M059J (cell line): ENCODE measurements around the gene ICA1L. TPM values are rescaled to one million over a fixed set of nuclear protein-coding genes. Genes with fewer than 3 reads are reported as not detected.

Experiments
- DNase-seq: peaks from one replicate; pipeline ENCODE4 v3.0.0-alpha.2; 2012; ENCODE audit warnings: low read depth
- total RNA-seq: library from RNA; depleted of rRNA; stranded (reverse); fragments of >200 nt; shearing (Covaris generic); gene quantifications from 2 replicates; pipeline ENCODE4 v1.2.3, GENCODE V29; 2014

Gene ICA1L
- total RNA-seq, 1 experiment from 2014 or later = 0.69 TPM

DNA sequence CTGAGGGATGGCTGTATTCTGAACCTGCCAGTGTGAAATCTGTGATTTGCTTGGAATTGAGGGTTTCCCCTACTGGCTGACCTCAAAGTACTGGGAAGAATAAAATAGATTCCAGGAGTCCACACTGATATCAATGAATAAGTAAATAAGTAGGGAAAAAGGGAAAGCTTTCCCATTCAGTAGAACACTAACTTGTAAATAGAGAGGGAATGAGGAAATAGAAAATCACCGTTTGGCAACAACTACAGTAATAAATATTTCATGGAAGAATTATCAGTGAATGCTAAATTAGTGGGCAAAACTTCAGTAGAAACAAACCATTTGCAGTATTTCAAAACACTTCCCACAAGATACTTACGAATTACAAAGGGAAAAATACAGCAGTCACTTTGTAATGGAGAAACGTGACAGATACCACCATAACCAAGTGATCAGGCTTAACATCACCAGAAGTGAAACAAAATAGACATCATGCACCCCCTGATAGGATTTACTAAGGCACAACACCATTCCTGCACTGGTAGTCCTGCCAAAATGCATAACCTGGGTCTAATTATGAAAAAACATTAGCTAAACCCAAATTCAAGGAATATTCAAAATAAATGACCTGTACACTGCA, 88.5 kb downstream of the ICA1L start:
- no peak for DNase-seq

DNA sequence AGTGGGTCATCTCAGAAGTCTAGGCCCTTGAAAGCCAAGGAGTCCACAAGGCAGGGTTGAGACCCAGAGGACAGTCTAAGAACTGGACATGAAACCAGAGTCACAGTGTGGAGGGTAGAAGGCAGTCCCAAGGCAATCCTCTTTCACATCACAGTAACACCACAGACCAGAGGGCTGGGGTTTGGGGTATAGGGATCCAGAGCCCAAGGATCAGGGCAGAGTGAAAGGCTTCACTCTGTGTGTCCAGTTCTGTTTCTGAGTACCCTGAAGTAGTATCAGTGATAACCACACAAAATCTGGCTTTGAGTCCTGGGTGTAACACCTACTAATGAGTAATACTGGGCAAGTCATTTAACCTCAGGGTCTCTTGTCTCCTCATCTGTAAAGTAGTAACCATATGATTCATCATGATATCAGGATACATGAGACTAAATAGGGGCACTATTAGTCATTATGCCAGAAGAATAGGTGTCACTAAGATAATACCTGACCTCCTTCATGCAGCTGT, 91.0 kb downstream of the ICA1L start:
- DNase-seq = peak; percentile 91

DNA sequence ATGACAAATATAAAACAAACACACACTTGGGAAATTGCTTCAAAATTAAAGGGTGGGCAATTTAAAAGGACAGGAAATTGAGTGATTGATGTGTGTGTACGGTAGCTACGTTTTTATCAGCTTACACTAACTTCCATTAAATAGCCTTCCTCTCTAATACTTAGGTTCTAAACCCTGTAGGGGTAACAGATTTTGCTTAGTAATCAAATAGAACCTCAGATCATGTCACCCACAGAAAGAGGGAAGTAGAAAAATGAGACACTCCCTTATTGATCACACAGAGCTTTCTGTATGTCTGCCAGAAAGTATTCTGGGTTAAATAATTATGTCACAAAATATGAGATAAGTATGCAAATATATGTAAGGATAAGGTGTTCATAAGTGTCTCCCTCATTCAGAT, 93.3 kb downstream of the ICA1L start:
- no peak for DNase-seq

DNA sequence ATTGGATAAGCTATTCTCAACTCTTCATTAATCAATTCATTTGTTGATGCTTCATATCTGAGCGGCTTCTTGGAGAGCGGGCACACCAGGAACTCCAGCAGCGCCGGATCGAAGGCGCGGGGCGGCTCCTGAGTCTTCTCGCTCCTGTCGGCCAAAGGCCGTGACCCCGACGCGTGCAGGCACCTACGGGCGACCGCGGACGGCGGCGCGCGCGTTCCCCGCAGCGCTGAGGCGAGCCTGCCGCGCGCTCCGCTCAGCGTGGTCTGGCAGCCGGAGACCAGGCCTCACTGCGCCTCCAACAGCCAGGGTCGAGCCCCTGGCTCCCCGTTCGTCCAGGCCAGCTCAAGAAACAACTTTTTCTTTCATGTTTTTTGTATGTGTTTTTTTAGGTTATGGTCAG, 97.5 kb downstream of the ICA1L start:
- no peak for DNase-seq

DNA sequence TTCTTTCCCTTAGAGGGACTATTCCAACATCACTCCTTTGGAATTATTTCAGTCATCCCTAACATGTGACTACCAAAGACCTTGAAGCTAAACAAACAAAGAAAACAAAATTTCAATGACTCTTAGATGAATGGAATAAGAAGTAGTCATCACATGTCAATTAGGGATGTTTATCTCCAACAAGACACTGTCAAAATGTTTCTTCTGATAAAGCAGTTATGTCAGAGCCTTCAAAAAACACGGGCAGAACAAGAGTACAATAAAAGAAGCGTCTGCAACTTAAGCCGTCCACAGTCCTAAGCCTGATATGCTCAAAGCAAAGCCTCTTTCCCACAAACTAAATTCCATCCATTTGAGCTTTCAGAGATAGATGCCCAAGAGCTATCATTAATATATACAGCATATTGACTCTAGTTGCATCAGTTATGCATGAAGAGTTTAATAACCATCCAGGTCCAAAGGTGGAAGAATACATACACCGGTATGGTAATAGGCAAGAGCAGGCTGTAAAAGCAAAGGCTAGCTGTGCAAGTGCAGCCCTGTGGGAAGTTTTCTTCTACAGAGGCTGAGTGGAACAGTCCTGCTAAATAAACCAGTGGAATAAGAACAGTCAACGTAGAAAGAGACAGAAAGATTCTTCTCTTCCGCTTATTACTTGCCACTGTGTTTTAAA, 98.1 kb downstream of the ICA1L start:
- DNase-seq = no peak

DNA sequence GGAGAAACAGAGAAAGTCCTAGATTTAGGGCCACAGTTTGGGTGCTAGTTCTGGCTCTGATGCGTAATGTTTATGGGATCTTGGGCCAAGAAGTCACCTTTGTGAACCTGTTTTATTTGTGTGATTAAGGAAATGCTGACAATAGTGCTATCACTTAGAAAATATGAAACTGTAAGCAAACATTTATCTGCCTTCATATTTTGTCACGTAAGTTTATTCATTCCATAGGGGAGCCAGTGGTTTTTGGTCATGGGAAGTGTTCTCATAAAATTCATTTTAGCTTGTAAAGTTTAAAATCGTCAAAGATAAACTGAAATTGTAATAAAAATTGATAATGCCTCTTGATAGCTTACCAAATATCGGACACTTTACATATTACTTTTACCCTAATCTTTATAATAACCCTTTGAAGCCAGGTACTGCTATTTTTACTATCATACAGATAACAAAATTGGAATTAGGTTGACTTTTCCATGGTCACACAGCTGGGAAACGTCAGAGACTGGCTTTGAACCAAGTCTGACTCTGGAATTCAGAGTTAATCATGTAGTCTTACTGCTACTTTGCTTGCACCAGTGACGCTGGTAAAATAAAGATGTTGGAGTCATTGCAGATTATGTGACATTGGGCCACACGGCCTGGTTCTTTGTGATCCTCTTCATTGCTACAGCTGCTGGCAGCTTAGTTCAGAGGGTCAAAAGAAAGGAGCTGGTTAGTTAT, 99.7 kb downstream of the ICA1L start:
- no peak for DNase-seq

DNA sequence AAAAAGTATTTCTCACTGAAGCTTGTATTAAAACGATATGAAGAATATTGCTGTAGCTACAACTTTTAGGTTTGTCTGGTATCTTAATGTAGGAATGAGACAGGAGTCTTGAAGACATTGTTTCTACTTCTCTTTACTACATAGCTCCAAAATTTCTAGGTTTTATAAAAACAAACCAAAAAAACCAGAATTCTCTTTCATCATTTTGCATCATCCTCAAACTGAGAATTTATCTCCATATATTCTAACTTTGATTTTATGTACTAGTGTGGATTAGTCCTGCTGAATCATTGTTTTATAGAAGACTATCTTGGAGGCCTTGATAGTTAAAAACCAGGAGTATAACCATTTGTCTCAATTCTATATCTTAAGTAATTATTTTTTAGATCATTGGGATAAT, 100.2 kb downstream of the ICA1L start:
- DNase-seq = no peak

DNA sequence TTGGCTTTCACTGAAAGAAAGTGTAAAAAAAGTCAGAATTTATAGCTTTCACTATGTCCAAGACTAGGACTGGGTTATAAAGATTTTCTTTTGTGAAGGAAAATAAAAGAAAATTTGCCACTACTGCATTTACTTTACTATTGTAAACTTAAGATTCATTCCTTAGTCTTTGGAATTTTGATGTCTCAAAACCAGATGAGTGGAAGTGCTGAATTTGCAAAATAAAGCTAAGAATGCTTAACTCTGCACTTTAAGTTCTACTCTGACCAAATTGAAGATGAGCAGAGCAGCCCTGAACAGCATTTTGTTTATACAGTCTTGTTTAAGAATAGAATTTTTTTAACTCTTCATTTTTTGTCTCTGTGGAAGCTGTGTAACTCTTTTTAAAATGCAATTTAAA, 102.4 kb downstream of the ICA1L start:
- DNase-seq = no peak

DNA sequence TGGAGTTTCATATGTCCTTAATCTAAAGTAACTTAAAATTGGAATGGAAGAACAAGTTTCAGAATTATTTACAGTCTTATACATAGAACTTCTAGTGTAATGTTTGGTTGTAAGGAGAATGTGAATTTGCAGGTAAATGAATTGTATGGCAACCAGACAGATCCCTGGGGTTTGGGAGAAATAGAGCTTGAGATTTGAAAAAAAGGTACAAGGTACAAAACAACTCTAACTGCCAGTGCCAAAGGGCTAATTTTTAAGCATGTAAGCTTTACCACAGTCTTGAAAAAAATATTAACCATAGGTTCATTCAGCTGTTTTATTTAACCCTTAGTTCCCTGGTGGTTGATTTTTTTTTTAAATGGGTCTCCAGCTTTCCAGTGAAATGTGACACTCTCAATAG, 103.3 kb downstream of the ICA1L start:
- no peak for DNase-seq

DNA sequence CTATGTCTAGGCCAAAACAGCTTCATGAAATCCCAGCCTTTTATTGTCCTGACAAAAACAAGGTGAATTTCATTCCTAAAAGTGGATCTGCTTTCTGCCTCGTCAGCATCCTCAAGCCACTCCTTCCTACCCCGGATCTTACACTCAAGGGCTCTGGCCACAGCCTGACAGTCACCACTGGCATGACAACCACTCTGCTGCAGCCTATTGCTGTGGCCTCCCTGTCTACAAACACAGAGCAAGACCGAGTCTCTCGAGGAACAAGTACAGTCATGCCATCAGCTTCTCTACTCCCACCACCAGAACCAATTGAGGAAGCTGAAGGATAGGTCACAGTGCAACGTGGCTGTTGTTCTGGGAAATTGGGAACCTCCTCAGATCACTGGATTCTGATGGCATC, 106.1 kb downstream of the ICA1L start:
- no peak for DNase-seq

DNA sequence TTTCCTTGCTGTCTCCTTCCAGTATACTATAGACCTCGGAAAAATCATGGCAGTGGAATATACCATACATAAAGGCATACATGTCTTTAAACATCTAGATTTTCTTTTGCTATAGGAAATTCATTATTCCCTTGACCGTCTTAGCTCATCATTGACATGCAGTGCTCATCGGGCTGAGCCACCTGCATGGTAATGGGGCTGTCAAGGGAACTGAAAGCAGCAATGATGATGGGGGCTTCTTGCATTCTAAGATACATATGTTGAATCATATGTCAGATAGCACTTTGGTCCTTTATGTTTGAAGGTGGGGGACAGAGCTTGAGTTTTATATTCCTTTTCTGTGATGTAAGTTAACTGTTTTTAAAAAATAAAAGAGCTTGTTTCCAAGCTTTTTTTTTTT, 106.6 kb downstream of the ICA1L start:
- no peak for DNase-seq

DNA sequence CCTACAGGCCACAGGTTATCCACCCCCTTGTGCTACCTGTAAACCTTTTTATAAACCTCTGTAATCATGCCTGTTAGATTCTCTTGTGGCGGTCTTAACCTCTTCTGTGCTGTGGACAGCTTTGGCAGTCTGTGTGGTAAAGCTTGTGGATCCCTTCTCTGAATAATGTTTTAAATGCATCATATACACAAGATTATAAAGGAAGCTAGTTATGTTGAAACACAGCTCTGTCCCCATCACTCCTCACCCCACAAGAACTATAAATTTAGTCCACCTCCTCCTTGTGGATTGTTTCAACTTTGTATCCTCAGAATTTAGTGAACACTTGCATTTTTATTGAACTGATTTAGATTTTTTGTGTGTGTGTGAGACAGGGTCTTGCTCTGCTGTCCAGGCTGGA, 107.7 kb downstream of the ICA1L start:
- no peak for DNase-seq

DNA sequence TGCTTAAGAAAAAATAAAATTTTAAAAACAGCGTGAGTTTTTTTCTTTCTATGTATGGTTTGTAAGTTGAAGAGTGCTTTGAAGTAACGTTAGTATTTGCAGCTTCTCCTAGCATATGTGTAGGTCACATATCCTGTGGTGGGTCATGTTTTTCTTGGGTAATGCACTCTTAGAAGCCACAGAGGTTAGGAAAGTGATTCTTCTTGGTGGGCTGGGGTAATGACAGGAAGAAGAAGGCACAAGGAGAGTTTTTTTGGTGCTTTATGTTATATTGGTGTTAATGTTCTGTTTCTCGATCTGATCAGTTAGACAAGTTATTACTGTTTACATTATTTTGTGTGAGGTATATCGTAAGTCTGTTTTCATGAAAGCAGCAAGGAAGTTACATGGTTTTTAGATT, 109.0 kb downstream of the ICA1L start:
- DNase-seq = no peak

DNA sequence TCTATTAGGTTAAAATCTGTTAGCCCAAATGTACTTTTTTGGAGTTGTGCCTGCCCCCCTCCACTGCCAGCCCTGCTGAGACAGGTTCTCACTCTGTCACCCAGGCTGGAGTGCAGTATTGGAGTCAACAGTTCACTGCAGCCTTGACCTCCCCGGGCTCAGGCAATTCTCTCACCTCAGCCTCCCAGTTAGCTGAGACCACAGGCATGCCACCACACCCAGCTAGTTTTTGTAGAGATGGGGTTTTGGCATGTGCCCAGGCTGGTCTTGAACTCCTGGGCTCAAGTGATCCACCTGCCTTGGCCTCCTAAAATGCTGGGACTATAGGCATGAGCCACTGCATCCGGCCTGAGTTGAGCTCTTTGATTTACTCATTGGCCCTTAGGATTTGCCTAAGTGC, 110.7 kb downstream of the ICA1L start:
- peak; percentile 8 for DNase-seq

DNA sequence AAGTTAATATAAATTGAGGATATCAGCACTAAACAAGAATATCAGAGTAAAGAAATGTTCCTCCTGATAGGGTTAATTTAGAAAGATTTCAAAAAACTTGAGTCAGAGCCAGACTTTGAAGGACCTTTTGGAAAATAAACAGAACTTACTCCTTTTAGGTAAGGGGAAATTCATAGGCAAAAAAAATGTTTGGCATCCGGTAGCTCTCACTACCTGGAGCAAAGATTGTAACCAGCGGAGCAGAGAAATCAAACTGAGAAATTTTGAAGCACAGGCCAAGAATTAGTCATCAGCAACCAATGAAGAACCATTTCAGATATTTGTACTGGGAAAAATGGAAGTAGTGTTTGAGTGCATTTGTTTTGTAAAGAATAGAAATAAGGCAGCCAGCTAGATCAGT, 113.0 kb downstream of the ICA1L start:
- no peak for DNase-seq

DNA sequence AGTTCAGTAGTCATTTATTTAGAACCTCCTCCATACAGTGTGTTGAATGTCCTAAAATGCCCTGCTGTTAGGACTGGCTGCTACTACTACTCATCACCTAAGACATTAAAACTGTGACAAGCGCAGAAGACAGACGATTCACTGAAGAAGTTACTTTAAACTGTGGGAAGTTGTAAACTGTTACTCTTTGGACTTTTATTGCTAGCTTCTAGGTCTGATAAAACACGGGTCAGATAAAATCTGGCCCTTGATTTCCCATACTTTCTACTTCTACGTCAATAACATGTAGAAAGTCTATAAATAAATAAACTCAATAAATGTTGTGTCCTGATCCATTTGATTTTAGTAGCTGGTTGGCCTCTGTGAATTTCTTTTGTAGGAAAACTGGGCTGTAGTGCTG, 113.4 kb downstream of the ICA1L start:
- DNase-seq = no peak

DNA sequence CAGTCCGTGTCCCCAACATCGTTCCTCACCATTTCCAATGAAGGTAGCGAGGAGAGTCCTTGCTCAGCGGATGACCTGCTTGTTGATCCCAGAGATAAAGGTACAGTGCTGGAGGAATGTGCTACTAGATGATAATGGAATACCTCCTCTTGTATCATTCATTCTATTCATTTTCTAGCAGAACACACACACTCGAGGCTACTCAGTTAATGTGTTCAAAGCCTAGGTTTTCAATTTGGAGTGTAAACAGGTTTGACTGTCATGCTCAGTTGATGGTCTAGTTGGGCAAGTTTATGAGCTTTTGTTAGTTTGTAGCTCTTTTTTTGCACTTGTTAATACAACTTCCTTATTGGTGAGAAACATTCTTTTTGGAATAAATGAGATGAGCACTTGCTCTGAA, 114.2 kb downstream of the ICA1L start:
- DNase-seq = no peak

DNA sequence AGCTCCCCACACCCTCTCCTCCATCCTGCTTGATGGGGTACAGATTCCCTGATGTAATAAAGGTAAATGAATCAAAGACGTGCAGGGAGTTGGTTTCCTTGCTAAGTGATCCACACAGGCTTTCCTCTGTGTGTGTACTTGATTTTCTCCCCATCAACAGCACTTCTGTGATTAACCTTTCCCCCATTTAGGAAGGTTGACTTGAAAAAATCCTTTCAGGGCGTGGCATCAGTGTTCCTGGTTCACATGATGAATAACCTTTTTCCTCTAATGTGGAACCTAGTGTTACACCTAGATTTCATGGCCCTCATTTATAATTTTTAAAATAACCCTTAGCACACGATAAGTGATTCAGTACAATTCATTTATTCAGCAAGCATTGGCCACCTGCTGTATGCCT, 115.0 kb downstream of the ICA1L start:
- DNase-seq = no peak

DNA sequence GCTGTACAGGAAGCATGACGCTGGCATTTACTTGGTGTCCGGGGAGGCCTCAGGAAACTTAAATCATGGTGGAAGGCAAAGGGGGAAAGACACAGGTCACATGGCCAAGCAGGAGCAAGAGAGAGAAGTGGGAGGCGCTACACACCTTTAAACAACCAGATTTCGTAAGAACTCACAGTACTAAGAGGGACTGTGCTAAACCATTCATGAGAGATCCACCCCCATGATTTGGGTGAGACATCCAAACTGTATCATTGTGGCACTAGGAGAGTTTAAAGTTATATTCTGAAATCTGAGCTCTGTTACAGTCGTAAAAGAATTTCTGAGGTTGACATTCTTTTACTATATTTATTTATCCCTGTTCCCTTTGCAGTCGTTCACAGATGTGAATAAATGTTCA, 116.6 kb downstream of the ICA1L start:
- DNase-seq = no peak

DNA sequence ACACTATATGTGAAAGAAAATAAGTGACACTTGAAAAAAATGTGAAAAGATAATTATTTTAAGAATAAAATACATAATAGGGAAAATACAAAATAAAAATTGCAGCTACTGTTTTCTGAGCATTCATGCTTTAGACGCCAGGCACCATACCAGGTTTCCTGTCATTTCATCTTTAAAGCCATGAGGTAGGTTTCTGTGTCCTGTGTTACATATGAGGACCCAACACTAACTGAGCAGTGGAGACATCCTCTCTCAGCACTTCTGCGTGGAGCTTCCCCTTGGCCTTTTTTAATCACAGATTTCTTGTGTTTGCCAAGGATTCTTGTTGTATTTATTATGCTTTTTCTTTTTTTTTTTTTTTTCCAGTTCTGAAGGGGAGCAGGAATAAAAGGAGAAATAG, 119.5 kb downstream of the ICA1L start:
- DNase-seq = no peak

DNA sequence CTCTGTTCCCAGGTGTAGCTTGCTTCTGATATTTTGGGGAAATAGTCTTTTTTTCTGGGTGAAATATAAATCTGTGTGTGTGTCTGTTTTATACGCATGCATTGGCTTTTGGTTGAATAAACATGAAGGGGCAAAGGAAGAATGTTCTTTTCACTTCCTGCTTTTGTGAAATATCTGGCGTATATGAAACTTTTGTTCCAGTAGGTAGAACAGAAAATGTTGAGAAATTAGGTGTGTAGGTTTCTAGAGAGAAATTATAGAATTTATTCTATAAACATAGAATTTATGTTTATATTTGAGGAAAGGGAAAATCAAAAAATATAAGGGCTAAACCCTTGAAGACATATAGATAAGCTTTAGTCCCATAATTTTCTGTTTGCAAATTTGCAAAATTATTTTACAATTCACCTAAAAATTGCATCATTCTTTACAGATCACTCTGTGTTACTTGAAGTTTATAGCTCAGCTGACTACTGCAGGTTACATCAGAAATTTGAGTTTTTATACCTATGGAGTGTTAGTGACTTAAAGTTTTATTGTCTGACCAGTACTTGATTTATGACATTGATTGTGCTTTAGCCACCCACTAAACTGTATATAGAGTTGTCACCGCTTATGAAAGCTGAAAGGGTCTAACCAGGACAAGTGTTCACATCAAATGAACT, 120.7 kb downstream of the ICA1L start:
- no peak for DNase-seq

DNA sequence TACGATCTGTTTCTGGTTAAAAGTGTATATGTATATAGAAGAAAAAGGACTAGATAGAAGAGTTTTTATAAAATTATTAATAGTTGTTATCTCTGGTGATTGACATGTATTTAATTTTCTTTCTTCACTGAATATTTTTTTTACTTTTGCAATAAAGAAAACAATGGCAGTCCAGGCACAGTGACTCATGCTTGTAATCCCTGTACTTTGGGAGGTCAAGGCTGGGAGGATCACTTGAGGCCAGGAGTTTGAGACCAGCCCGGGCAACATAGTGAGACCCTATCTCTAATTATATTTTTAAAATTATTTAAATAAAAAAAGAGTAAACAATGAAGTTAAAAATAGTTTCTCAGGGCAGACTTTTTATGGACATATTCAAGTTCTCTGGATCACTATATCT, 122.1 kb downstream of the ICA1L start:
- peak; percentile 9 for DNase-seq

DNA sequence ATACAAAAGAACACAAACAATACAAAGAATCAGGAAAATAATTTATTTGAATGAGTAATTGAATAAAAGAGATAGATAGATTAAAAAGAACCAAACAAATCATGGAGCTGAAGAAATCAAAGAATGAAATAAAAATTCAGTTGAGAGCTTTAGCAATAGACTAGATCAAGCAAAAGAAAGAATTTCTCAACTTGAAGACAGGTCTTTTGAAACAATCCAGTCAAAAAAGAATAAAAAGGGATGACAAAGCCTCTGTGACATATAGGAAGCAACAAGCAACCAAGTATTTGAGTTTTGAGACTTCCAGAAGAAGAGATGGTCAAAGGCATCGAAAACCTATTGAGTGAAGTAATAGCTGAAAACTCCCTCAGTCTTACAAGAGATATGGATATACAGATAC, 128.0 kb downstream of the ICA1L start:
- DNase-seq = no peak
